Measurements from ENCODE around the gene LCN15. TPM values are rescaled to one million over a fixed set of nuclear protein-coding genes. Genes with fewer than 3 reads are reported as not detected.
"Not testable (repeated sequence)": the region's sequence is repeated elsewhere in the genome, so short reads cannot be mapped to it uniquely, and the experiment has no call there.

LCN15 gene
- total RNA-seq, 3 donors from 2014 or later, result not detected

- TF ChIP-seq CTCF (IDR thresholded peaks at IDR 0.05) (no peak), POLR2A (IDR thresholded peaks at IDR 0.05) (no peak), POLR2AphosphoS5 (IDR thresholded peaks at IDR 0.05) (no peak)
- intact Hi-C loops (cut with DNase I; ENCODE audit: low total_unique reads), result no loop called here
- Histone ChIP-seq H3K27ac (no peak overlapping the region), H3K4me1 (no peaks in the 10 kb centered on the region), H3K36me3 (no peaks in the 10 kb centered on the region), H3K4me3 (no peak overlapping the region), H3K9me3 (no peaks in the 10 kb centered on the region), H3K27me3 (no peaks in the 10 kb centered on the region)
- no peak for DNase-seq (ENCODE audit: low spot score in 2 of 2)
Observed at GRCh38 chr9:136714096-136714892, 50.0 kb downstream of the LCN15 start.

- TF ChIP-seq POLR2AphosphoS5 (IDR thresholded peaks at IDR 0.05), result no peak
- TF ChIP-seq CTCF (IDR thresholded peaks at IDR 0.05), result no peak
- TF ChIP-seq POLR2A (IDR thresholded peaks at IDR 0.05), result no peak
- H3K36me3 ChIP-seq, result no peaks in the 10 kb centered on the region
- no peaks in the 10 kb centered on the region for H3K27me3 ChIP-seq
- H3K27ac ChIP-seq, result peak overlapping the region in 1 of 2 donors; percentile 7
- no peaks in the 10 kb centered on the region for H3K9me3 ChIP-seq
- peak overlapping the region in 2 of 3 donors; percentile 65 to 78 for H3K4me3 ChIP-seq
- DNase-seq (ENCODE audit: low spot score in 2 of 2), result no peak
- no peaks in the 10 kb centered on the region for H3K4me1 ChIP-seq
- intact Hi-C loops (cut with DNase I; ENCODE audit: low total_unique reads), result no loop called here
Observed at GRCh38 chr9:136713550-136713949, 50.8 kb downstream of the LCN15 start.

GRCh38 chr9:136712690-136713544 lies 51.4 kb downstream of the LCN15 start:
- H3K27ac ChIP-seq, result peak overlapping the region in 1 of 2 donors; percentile 7
- no peaks in the 10 kb centered on the region for H3K27me3 ChIP-seq
- DNase-seq (ENCODE audit: low spot score in 2 of 2), result no peak
- intact Hi-C loops (cut with DNase I; ENCODE audit: low total_unique reads), result no loop called here
- H3K4me3 ChIP-seq, result peak overlapping the region; percentile 45 to 78 (median 65)
- TF ChIP-seq POLR2A (IDR thresholded peaks at IDR 0.05), result no peak
- no peak for TF ChIP-seq POLR2AphosphoS5 (IDR thresholded peaks at IDR 0.05)
- TF ChIP-seq CTCF (IDR thresholded peaks at IDR 0.05), result no peak
- no peaks in the 10 kb centered on the region for H3K36me3 ChIP-seq
- no peaks in the 10 kb centered on the region for H3K9me3 ChIP-seq
- H3K4me1 ChIP-seq, result no peaks in the 10 kb centered on the region

GRCh38 chr9:136711751-136712689 lies 52.3 kb downstream of the LCN15 start, which contains the start of gene DIPK1B:
TSS of gene DIPK1B (plus strand) at chr9:136712572. CDS start at chr9:136712666, 94 bp downstream.
- TF ChIP-seq CTCF (IDR thresholded peaks at IDR 0.05) (no peak), POLR2AphosphoS5 (IDR thresholded peaks at IDR 0.05) (no peak), POLR2A (IDR thresholded peaks at IDR 0.05) (no peak)
- no peaks in the 10 kb centered on the region for H3K9me3 ChIP-seq
- peak within 1 kb of the TSS in 1 of 2 donors; percentile 7 for H3K27ac ChIP-seq
- no peak for DNase-seq (ENCODE audit: low spot score in 2 of 2)
- intact Hi-C loops (cut with DNase I; ENCODE audit: low total_unique reads), result no loop called here
- no peaks in the 10 kb centered on the region for H3K36me3 ChIP-seq
- peak within 1 kb of the TSS; percentile 45 to 78 (median 65) for H3K4me3 ChIP-seq
- H3K4me1 ChIP-seq, result no peaks in the 10 kb centered on the region
- H3K27me3 ChIP-seq, result no peaks in the 10 kb centered on the region

- H3K27ac ChIP-seq; H3K4me1 ChIP-seq; H3K27me3 ChIP-seq; H3K9me3 ChIP-seq; DNase-seq (ENCODE audit: low spot score in 2 of 2); H3K36me3 ChIP-seq; intact Hi-C loops (cut with DNase I; ENCODE audit: low total_unique reads): not testable (repeated sequence)
- H3K4me3 ChIP-seq, result peak overlapping the region in 1 of 3 donors; percentile 65
Observed at GRCh38 chr9:136711219-136711648, 53.1 kb downstream of the LCN15 start.

Measured in breast epithelium (tissue), 4 donors.